Activated CD4-positive, alpha-beta T cell treated with anti-CD3 and anti-CD28 coated beads, Interleukin-2, amount 50 U/mL, for 1 hour (primary cell): ENCODE data around the gene RAD51B.
A peak's percentile ranks its signal among the peaks of the same experiment; 100 is the strongest.

ENCODE experiments used
- DNase-seq: peaks from one replicate; pipeline ENCODE4 v3.0.0-alpha.2; 2020

The RAD51B gene

GRCh38 chr14:68619790-68620574 is 800.4 kb downstream of the RAD51B start:
- DNase-seq, result no peak

- DNase-seq, result no peak
Observed at GRCh38 chr14:68621400-68622365, 802.1 kb downstream of the RAD51B start.

GRCh38 chr14:68622856-68623255 is 803.3 kb downstream of the RAD51B start:
- DNase-seq, result no peak

DNA sequence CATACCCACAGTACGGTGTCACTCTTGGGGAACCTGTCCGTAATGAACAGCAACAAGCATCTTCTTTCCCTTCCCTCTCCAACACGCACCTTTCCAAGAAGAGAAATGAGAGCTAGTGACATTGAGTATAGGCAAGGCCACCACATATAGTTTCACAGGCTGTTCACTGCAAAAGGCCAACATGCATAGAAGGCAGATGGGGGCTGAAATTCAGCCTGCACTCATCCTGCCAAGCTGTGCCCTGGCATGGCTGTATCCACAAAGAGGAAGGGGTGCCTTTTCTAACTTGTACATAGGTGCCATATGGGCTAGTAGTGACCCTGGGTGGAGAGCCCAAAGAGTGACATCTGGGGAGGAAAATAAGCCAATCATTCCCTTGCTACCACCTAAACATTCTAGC is 803.7 kb downstream of the RAD51B start:
- no peak for DNase-seq

DNA sequence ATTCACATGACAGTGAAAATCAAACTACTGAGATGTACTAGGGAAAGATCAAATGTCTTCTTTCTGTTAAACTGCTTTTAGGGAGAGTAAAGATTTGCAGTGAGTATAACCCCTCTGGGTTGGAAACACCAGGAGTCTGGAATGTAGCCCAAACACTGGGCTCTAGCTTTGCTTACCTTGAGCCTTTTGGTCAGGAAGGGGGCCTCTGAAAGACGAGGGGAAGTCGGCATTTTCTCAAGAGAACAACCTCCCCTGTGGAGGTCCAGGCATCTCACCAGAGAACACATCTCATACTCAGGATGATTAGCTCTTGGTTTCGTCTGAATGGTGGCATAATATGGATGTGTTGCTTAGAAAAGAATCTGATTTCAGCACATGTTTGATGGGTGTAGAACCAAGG is 804.2 kb downstream of the RAD51B start:
- DNase-seq, result no peak

DNA sequence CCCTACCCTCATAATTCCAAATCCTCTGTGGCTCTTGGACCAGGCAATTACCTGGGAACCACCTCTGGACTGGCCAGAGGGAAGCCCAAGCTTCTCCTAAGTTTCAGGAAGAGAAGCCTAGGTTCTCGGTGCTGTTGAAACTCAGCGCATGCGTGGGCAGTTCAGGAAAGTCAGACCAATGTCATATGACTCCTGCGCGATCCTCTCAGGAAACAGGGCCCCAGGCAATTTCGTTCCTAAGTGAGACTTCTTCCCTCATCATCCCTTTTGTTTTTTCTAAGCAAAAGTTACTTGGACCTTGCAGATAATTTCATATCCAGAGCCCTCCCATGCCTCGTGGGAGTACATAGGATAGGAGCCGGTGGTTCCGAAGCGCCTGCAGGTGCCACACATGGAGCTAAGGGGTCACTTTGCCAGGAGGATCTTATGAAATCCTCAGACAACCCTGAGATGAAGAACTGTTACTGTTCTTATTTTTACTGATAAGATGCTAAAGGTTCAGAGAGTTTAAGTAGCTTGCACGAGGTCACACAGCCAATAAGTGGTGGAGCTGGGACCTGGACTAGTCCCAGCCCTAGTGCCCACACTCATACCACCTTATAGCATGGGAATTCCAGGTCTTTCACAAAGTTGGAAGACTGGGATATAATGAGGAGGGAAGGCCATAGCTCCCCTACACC is 805.1 kb downstream of the RAD51B start:
- DNase-seq, result no peak

- no peak for DNase-seq
Observed at GRCh38 chr14:68625366-68626090, 805.9 kb downstream of the RAD51B start.

DNA sequence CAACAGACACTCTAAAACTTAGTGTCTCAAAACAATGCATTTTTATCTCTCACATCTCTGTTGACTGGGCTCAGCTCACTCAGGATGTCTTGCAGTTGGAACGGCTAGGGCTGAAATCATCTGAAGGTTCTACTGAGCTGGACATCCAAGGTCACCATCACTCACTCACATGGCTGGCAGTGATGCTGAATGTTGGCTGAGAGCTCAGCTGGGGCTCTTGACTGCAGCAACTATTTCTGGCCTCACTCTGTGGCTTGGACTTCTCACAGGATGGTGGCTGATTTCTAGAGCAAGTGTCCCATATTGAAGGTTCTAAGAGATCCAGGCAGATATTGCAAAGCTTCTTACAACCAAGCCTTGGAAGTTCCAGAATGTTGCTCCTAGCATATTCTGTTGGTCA is 806.8 kb downstream of the RAD51B start:
- DNase-seq, result no peak

GRCh38 chr14:68627050-68627867 is 807.7 kb downstream of the RAD51B start:
- no peak for DNase-seq

- peak; percentile 57 for DNase-seq
Observed at GRCh38 chr14:68627868-68628604, 808.5 kb downstream of the RAD51B start.

GRCh38 chr14:68628605-68629310 is 809.2 kb downstream of the RAD51B start:
- peak; percentile 32 for DNase-seq

- no peak for DNase-seq
Observed at GRCh38 chr14:68630081-68630571, 810.5 kb downstream of the RAD51B start.

- DNase-seq, result no peak
Observed at GRCh38 chr14:68630611-68631393, 811.2 kb downstream of the RAD51B start.

DNA sequence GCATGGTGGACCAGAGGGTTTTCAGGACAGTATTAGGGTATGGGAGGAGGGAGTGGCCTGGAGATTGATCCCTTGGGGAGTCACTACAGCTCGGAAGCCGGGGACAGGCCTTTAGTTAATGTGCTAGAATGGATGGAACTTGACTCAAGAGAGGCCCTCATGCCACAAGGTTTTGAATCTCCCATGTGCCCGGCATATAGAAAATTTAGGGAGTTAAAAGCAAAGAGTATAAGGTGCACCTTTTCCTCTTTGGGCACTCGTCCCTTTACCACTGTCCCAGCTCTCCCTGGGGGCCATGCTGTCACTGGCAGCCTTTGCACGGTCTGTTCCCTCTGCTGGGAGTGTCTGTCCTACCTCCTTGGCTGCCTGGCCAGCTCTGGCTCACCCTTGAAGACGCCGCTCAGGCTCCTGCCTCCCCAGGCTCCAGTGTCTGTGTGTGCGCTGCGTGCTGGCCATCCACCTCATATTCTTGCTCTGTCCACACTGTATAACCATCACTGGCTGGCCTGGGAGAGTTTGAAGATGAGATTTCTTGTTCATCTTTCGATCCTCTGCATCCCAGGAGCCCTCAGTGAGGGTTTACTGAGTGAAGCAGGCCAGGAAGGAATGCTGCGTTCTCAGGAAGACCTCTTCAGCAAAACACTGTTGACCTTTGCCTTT is 811.9 kb downstream of the RAD51B start:
- no peak for DNase-seq

- no peak for DNase-seq
Observed at GRCh38 chr14:68632054-68632895, 812.7 kb downstream of the RAD51B start.

DNA sequence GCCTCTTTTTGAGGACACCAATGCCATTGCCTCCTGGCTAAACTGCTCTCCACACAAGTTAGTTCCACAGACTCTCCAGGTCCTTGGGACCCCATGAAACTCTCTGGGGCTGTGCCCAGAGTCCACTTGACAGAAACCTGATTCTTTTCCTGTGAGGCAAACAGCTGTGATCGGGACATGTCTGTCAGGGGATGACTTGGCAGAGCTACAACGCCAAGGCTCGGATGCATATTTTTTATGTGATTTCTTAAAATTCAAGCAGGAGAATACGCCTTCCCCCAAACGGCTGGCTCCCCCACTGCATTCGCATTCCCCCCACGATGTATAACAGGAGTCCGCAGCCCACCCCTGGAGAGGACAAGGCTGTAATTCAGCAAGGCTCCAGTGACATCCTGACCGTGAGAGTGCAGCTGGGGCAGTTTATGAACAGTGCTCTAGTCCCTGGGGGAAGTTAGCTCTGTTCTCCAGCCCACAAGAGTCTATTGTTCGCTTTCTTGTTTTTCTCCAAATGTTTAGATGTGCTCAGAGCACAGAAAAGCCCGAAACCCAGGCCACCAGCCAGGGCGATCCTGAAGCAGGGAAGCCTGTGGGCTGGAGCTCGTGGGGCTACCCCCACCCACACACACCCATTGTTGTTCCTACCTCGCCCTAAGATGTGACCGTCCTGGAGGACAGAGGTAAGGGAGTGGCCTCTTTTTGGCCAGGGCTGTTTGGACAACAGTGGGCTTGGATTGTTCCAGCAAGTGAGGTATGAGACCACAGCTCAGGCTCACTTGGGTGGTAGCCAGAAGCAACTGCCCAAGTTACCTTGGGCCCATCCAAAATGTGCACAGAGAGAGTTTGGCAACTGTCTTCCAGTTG is 813.8 kb downstream of the RAD51B start:
- DNase-seq, result no peak

GRCh38 chr14:68634332-68634731 is 814.8 kb downstream of the RAD51B start:
- DNase-seq, result no peak
